Suprapubic skin (tissue), 4 donors: ENCODE results near the gene DERA. TPM values are rescaled to one million over a fixed set of nuclear protein-coding genes. Genes with fewer than 3 reads are reported as not detected.

Experiments used
- DNase-seq, 2 donors: peaks; one replicate each; pipeline ENCODE4 v3.0.0-alpha.2; 2019; ENCODE audit warnings: low spot score in 2 of 2
- H3K27ac ChIP-seq: fragments of 200-600 bp; sonication (generic); one replicate; pipeline ENCODE4 v1.5.1; 2019
- H3K27me3 ChIP-seq: fragments of 200-600 bp; sonication (generic); one replicate; pipeline ENCODE4 v1.5.1; 2019
- H3K36me3 ChIP-seq: fragments of 200-600 bp; sonication (generic); one replicate; pipeline ENCODE4 v1.5.1; 2019
- H3K4me1 ChIP-seq: fragments of 200-600 bp; sonication (generic); one replicate; pipeline ENCODE4 v1.5.1; 2019
- H3K4me3 ChIP-seq: fragments of 200-600 bp; sonication (generic); one replicate; pipeline ENCODE4 v1.5.1; 2019; ENCODE audit warnings: mild to moderate bottlenecking
- H3K9me3 ChIP-seq: fragments of 200-600 bp; sonication (generic); one replicate; pipeline ENCODE4 v1.5.1; 2019
- CTCF ChIP-seq, 2 donors: fragments of 200-600 bp in 1 of 2; fragments of 450-650 bp in 1 of 2; sonication (generic) in 1 of 2; IDR thresholded peaks; one replicate each; pipeline ENCODE4 v1.5.1; 2016 to 2019; ENCODE audit warnings: antibody characterized with exemption in 2 of 2, mild to moderate bottlenecking in 1 of 2, moderate library complexity in 1 of 2
- EP300 ChIP-seq: sonication (generic); formaldehyde crosslinking; IDR thresholded peaks from one replicate; pipeline ENCODE4 v1.6.1; 2017; ENCODE audit warnings: antibody characterized with exemption
- POLR2A ChIP-seq, 2 donors: fragments of 450-650 bp; IDR thresholded peaks; one replicate each; pipeline ENCODE4 v1.6.1; 2017; ENCODE audit warnings: antibody characterized with exemption in 2 of 2, mild to moderate bottlenecking in 2 of 2, moderate library complexity in 2 of 2
- POLR2AphosphoS5 ChIP-seq, 3 donors: sonication (generic); formaldehyde crosslinking; IDR thresholded peaks; one replicate each; pipeline ENCODE4 v1.6.1; 2017; ENCODE audit warnings: antibody characterized with exemption in 3 of 3
- WGBS: methylation state at CpG from one replicate; pipeline ENCODE4 v1.1.5; 2018; 5-methylcytosine and 5-hydroxymethylcytosine counted together
- total RNA-seq, 4 donors: library from RNA; depleted of rRNA; stranded (reverse); fragments of >200 nt; gene quantifications; one replicate each; pipeline ENCODE4 v1.1.0, GENCODE V29; 2016

The DERA gene
- total RNA-seq, 4 donors from 2014 or later: 32.2 to 39.4 (median 34.2) TPM

- H3K36me3 ChIP-seq: peaks cover 51% of the 10 kb centered on the region
- no peaks in the 10 kb centered on the region for H3K9me3 ChIP-seq
- TF ChIP-seq EP300 (no peak), POLR2A (IDR thresholded peaks at IDR 0.05) (no peak), CTCF (IDR thresholded peaks at IDR 0.05) (no peak), POLR2AphosphoS5 (IDR thresholded peaks at IDR 0.05) (no peak)
- no peak overlapping the region for H3K27ac ChIP-seq
- WGBS: 86% methylated on average over 3 of the region's 3 CpGs
- no peak overlapping the region for H3K4me3 ChIP-seq
- no peaks in the 10 kb centered on the region for H3K27me3 ChIP-seq
- no peaks in the 10 kb centered on the region for H3K4me1 ChIP-seq
- DNase-seq: no peak
These were observed 17.9 kb upstream of the DERA start for GRCh38 chr12:15893260-15893659.

- TF ChIP-seq EP300 (no peak), CTCF (IDR thresholded peaks at IDR 0.05) (no peak), POLR2AphosphoS5 (IDR thresholded peaks at IDR 0.05) (no peak), POLR2A (IDR thresholded peaks at IDR 0.05) (no peak)
- no peak overlapping the region for H3K4me3 ChIP-seq
- H3K27me3 ChIP-seq: no peaks in the 10 kb centered on the region
- H3K9me3 ChIP-seq: no peaks in the 10 kb centered on the region
- 97% methylated on average over 1 of the region's 1 CpG for WGBS
- peaks cover 49% of the 10 kb centered on the region for H3K36me3 ChIP-seq
- no peak for DNase-seq
- H3K4me1 ChIP-seq: no peaks in the 10 kb centered on the region
- no peak overlapping the region for H3K27ac ChIP-seq
These were observed 14.3 kb upstream of the DERA start for GRCh38 chr12:15896867-15897266.

GRCh38 chr12:15897433-15897832 is 13.7 kb upstream of the DERA start:
- no peaks in the 10 kb centered on the region for H3K9me3 ChIP-seq
- H3K4me3 ChIP-seq: no peak overlapping the region
- H3K36me3 ChIP-seq: peaks cover 53% of the 10 kb centered on the region
- no peaks in the 10 kb centered on the region for H3K4me1 ChIP-seq
- no peak for DNase-seq
- TF ChIP-seq POLR2AphosphoS5 (IDR thresholded peaks at IDR 0.05) (no peak), EP300 (no peak), CTCF (IDR thresholded peaks at IDR 0.05) (no peak), POLR2A (IDR thresholded peaks at IDR 0.05) (no peak)
- WGBS: 62% methylated on average over 2 of the region's 2 CpGs
- no peaks in the 10 kb centered on the region for H3K27me3 ChIP-seq
- H3K27ac ChIP-seq: no peak overlapping the region

GRCh38 chr12:15899282-15899870 is 11.8 kb upstream of the DERA start:
- H3K4me1 ChIP-seq: no peaks in the 10 kb centered on the region
- no peaks in the 10 kb centered on the region for H3K9me3 ChIP-seq
- H3K36me3 ChIP-seq: peaks cover 64% of the 10 kb centered on the region
- H3K27me3 ChIP-seq: no peaks in the 10 kb centered on the region
- DNase-seq: no peak
- TF ChIP-seq POLR2AphosphoS5 (IDR thresholded peaks at IDR 0.05): no peak
- no peak for TF ChIP-seq EP300
- peak in 1 of 2 donors; percentile 57 for TF ChIP-seq CTCF (IDR thresholded peaks at IDR 0.05)
- TF ChIP-seq POLR2A (IDR thresholded peaks at IDR 0.05): no peak
- H3K4me3 ChIP-seq: no peak overlapping the region
- no peak overlapping the region for H3K27ac ChIP-seq

GRCh38 chr12:15904378-15904920 is 6.7 kb upstream of the DERA start:
- Histone ChIP-seq H3K27ac (no peak overlapping the region), H3K4me3 (no peak overlapping the region), H3K36me3 (peaks cover 67% of the 10 kb centered on the region), H3K27me3 (no peaks in the 10 kb centered on the region), H3K9me3 (no peaks in the 10 kb centered on the region), H3K4me1 (no peaks in the 10 kb centered on the region)
- WGBS: 91% methylated on average over 5 of the region's 5 CpGs
- TF ChIP-seq CTCF (IDR thresholded peaks at IDR 0.05) (no peak), POLR2AphosphoS5 (IDR thresholded peaks at IDR 0.05) (no peak), POLR2A (IDR thresholded peaks at IDR 0.05) (no peak), EP300 (no peak)
- no peak for DNase-seq
